GM19438 (cell line): ENCODE data around the gene KLF13.

Source experiments
- ATAC-seq: cut with Tn5 transposase; IDR thresholded peaks from one replicate; pipeline ENCODE4 v1.9.1; 2021; ENCODE audit warnings: low read depth; ENCODE audit not compliant: unreplicated experiment

Gene KLF13

GRCh38 chr15:31298707-31299172 lies 27.9 kb upstream of the KLF13 start:
- ATAC-seq: no peak

GRCh38 chr15:31300208-31300661 lies 26.4 kb upstream of the KLF13 start:
- ATAC-seq: no peak

- no peak for ATAC-seq
Observed at GRCh38 chr15:31300981-31301672, 25.5 kb upstream of the KLF13 start.

DNA sequence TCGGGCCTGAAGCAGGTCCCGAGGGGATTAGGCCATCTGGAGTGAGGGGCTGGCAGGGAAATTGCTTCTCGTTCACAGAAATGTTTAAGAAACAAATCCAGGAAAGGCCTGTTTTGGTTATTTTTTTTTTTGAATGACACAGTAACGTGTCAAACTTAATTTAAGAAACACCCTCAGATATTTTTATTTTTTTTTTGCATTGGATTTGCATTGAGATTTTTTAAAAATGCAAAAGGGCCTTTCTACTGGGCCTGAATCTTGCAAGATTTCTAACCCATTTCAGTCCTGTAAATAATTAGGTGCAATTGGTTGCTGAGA lies 25.0 kb upstream of the KLF13 start:
- no peak for ATAC-seq

- no peak for ATAC-seq
Observed at GRCh38 chr15:31302029-31302657, 24.5 kb upstream of the KLF13 start.

- no peak for ATAC-seq
Observed at GRCh38 chr15:31302778-31303725, 23.6 kb upstream of the KLF13 start.

DNA sequence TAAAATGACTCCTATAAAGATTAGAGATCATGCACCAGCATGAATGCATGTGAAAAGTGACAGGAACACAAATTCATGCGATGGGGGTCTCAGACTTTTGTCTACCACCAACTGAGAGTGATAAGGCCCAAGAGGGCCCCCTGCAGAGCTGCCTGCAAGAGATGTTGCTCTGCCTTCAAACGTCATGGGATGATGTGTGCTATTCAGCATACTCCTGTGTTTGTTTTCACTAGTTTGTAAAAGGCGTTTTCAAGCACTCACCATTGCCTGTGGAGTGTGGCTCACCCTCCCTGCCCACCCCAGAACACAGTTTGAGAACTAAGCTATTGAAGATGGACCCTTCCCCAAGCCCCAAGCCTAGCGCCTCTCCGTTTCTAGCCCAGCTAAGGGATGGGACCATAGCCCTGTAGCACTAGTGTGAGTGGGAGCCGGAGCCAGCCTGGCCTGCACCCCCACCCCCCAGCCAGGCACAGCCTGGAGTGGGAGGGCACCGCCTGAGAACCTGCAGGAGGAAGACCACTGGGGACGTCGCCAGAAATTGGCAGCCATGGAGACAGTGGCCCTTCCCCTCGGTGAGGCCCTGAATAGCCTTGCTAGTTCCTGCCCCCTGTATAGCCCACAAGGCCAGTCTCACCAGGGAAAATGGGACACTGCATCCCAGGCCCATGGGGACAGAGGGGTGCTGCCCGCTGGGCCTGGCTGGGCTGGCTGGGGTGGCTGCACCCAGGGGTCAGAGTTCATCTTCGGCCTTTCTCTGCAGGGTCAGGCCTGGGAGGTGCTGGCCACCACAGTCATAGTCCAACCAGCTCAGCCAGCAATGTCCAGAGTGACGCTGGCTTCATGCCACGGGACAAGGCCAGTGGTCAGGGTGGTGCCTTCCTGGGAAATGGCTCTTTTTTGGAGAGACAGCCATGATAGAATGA lies 22.6 kb upstream of the KLF13 start:
- ATAC-seq: no peak

DNA sequence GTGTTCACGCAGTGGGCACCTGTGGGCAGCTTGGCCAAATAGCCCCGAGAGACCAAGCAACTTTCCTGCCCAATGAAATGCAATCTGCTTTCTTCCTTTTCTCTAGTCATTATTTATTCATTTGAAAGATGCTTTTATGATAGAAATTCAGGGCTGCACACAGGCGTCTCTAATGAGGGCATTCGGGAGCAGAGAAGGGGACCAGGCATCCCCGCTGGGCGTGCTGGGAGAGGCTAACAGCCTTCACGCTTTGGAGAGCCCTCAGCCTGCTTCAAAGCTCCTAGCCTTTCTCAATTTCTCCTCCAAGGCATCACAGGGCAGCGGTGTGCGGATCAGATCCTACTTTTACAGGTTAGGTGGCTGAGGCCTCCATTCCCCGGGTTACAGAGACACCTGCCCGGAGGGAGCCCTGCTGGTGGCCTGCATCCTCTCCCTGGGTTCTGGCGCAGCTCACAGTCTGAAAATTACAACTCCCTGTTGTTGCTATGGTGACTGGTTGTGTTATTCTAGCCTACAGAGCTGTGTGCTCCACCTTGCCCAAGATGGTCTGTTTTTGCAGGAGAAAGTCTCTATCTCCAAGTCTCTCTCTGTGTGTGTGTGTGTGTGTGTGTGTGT lies 21.8 kb upstream of the KLF13 start:
- no peak for ATAC-seq

GRCh38 chr15:31305375-31305774 lies 21.3 kb upstream of the KLF13 start:
- no peak for ATAC-seq

DNA sequence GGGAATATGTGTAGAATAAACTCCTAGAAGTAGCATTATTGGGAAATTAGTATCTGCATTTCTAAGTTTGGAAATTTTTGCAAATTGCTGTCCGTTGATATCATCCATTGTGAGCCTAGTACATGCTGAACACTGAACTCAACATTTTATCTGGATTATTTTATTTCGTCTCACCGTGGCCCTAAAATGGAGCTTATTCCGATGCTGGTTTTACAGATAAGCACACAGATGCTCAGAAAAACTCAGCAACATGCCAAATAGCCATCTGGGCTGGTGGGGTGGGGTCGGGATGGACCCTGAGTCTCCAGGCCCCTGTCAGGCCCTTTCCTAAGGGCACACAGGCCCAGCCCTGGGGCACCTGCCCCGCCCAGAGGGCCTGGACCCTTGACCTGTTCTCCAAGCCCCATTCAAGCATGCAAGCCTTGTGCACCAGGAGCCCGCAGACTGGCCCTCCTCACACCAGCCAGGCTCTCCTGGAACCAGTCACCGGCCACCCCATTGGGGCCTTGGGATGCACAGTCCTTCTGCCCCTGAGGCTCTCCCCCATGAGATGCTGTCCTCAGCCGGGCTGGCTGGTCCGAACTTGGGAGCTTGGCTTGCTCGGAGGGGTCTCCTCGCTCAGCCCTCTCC lies 20.7 kb upstream of the KLF13 start:
- no peak for ATAC-seq

DNA sequence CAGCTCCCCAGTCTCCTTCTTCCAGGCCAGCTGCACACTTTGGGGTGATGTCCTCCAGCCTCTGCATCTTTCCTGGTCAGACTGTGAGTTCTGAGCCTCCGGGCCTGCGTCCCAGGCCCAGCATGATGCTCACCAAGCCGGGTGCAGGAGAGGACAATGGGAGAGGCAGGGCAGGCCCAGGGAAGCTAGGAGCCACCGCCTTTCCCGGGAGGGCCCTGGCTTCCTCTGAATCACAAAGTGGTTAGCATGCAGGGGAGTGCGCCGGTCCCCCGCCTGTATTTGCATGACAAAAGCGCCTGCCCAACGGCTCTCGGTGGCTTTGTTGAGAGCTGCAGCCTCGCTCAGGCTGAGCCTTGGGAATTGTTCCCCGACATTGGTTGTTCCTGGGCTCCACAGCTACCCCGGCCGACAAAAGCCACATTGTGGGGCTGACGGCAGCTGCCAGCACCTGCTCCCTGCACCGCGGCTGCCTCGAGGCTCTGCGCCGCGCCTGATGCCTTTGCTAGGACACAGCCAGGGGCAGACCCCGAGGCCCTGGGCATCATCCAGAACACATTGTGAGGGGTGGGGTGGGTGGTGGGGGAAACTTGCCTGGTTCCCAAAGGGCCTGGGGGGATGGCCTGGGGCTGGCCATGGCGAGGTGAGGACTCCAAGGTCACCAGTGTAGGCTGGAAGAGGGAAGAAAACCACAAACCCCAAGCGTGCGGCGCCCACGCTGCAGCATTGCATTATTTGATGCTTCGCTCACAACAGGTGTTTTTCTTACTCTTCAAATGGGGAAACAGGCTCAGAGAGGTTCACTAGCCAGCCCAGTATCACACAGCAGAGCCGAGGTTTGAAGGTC lies 20.0 kb upstream of the KLF13 start:
- ATAC-seq: no peak

GRCh38 chr15:31307270-31308184 lies 19.1 kb upstream of the KLF13 start:
- no peak for ATAC-seq

DNA sequence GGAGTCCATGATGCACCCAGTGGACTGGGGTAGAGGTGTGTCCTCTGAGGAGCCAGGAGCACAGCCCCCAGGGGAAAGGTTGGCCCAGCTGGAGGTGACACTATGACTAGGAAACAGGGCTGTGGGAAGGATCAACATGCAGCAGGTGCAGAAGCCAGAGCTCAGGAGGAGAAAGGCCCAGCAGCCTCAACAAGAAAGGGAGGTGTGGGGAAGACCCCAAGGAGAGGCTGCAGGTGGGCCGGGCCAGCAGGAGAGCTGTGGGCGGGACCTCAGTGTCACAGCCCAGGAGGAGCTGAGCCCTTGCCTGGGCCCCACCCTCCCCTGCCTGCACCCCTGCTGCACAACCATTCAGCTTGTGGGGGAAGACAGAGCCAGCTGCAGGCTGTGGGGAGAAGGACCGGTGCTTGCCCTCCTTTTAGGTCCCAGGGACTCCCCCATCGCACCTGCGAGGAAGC lies 18.4 kb upstream of the KLF13 start:
- peak; percentile 58 for ATAC-seq

DNA sequence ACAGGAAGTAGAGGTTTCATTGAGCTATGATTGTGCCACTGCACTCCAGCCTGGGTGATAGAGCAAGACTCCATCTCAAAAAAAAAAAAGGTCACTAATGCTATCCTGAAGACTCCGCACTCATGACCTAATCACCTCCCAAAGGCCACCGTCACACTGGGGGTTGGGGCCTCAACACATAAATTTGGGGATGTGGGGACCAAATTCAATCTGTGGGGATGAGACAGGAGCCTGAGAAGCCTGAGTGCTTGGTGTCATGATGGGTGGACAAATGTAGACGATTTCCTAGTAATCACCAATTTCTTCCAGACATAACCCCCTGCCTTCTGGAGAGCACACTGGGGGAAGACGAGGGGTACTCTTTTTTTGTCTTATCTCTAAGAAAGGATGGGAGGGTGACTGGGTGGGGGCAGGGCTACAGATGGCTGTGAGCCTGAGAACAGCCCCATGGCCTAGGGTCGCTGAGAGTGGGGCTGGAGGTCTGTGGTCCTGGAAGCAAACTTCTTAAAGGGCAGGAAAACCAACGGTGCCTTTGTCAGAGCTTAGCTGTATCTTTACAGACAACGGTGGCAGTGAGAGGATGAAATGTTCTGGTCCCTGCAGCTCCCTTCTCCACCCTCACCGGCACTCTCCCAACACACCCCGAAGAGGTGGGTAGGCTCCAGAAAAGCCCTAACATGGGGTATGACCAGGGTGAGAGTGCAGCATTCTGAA lies 16.6 kb upstream of the KLF13 start:
- ATAC-seq: no peak

GRCh38 chr15:31311735-31312619 lies 14.7 kb upstream of the KLF13 start:
- ATAC-seq: no peak

- no peak for ATAC-seq
Observed at GRCh38 chr15:31313223-31313622, 13.4 kb upstream of the KLF13 start.
